NCI-H82 treated with DMSO at 0.1 percent for 48 hours (cell line): ENCODE data around the gene EPSTI1.

ENCODE experiments used
- DNase-seq: peaks from one replicate; lab custom pipeline; 2025; ENCODE audit not compliant: unreplicated experiment; lab: John Stamatoyannopoulos, UW

EPSTI1 gene

DNA sequence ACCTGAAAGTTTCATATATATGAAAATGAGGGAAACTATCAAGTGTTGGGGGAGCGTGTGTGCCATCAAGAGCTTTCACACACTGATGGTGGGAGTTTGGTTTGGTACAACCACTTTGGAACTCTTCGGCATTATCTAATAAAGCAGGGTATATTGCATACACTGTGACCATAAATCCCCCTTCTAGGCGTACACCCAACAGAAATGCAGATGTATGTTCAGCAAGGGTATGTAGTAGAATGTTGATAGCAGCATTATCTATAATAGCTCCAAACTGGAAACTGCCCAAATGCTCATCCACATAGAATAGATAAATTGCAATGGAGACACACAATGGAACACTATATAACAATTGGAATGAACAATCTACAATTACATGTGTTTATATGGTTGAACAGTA, 139.9 kb downstream of the EPSTI1 start:
- DNase-seq, result no peak

DNA sequence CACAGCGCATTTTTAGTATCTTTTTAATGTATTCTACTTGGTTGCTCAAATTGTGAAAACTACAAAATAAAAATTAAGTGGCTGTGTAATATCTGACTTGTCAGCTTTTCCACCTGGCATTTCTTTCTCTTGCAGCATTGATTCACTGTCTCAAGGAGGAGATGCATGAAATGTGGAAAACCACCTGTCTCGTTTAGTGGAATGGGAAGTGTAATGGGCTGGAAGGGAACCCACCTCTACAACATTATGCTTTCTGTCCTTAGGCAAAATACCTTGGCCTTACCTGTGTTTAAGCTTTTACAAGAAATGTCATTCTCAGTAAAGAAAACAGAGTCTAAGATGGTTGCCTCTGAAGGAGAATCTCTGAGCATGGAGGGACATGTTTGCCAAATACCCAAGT, 142.8 kb downstream of the EPSTI1 start:
- DNase-seq, result no peak

DNA sequence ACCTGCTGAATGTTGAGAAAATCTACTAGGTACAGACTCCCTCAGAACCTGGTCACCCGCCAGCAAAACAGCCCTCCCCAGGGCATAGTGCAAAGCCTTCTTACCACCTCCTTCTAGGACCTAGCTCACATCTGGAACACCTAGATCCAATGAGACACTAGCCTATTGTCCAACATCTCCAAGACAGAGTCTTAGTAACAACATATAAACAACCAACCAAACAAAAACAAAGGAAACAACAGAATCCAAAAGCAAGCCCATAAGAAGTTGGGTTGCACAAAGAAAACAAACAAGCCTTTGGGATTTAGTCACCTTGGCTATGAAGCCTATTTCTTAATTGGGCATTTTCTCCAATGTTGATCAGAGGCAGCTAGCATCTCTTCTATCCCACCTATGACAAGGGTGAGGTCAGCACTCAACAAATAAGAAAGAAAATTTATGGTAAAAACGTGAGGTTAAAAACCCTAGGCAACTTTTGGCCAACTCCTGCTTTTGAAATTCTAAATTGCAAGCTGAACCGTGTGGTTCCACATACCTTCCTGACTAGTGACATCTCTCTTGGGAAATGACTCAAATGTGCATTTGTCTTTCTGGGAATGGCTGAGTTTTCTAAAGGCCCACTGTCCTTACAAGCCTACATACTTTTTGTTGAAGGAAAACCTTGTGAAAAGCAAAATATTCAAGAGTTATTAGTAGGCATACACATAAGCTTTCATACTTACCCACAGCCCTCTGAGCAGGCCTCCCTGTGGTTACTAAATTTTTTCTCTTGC, 144.0 kb downstream of the EPSTI1 start:
- no peak for DNase-seq

DNA sequence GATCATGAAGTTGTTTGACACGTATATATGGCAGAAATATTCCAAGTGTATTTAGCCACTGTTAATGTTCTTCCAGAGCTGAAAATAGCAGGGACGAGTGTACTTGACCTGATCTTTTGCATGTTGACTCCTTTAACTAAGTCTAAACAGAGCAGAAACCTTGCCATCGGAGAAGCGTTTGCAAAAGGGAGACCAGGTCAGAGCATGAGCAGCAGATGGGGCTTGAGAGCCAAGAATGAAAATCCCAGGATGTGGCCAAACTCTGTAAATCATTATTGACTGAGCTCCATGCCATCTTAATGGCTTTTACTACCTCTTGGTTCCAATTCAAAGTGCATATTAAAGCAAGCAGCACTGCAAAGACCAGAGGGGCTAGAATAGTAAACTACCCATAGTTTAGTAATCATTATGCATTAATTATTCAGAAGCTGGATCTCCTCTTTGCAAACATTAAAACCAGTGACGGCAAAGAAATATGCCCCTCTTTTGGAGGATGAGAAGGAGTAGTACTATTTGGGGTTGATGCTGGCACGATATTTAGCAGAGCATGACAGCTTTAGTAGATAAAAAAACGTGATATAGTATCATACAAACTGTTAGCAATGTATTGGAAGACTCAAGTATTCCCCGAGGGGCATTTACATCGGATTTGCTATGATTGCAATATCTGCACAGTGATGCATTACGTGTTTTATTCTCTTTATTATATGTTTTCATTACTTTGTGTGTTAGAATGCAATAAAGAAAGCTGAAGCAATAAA, 154.9 kb downstream of the EPSTI1 start:
- peak; percentile 25 for DNase-seq
